Measurements from ENCODE around the gene EXOSC1.

GRCh38 chr10:97468162-97468561 is 22.4 kb upstream of the EXOSC1 start:
- TF ChIP-seq CTCF (IDR thresholded peaks at IDR 0.05) (no peak), POLR2A (IDR thresholded peaks at IDR 0.05) (no peak)
